GM23248 (cell line): ENCODE results near the gene LRRC7. TPM values are rescaled to one million over a fixed set of nuclear protein-coding genes. Genes with fewer than 3 reads are reported as not detected.
A peak's percentile ranks its signal among the peaks of the same experiment; 100 is the strongest.
"Not testable (repeated sequence)": the region's sequence is repeated elsewhere in the genome, so short reads cannot be mapped to it uniquely, and the experiment has no call there.

ENCODE experiments used
- DNase-seq: peaks from one replicate; pipeline ENCODE4 v3.0.0-alpha.2; 2015
- H2AFZ ChIP-seq: fragments of 200-600 bp; sonication (generic); 2 replicates; pipeline ENCODE4 v1.6.1; 2016; ENCODE audit warnings: antibody characterized with exemption
- H3F3A ChIP-seq: fragments of 200-600 bp; sonication (generic); 2 replicates; pipeline ENCODE4 v1.6.1; 2016; ENCODE audit warnings: mild to moderate bottlenecking, antibody characterized with exemption, mixed run types; ENCODE audit not compliant: insufficient read depth
- H3K27ac ChIP-seq: fragments of 200-600 bp; sonication (generic); 2 replicates; pipeline ENCODE4 v1.5.1; 2016; ENCODE audit warnings: mild to moderate bottlenecking
- H3K27me3 ChIP-seq: fragments of 200-600 bp; sonication (generic); replicated peaks from 2 replicates; pipeline ENCODE4 v1.6.1; 2016; ENCODE audit warnings: mild to moderate bottlenecking; ENCODE audit not compliant: insufficient read depth
- H3K36me3 ChIP-seq: fragments of 200-600 bp; sonication (generic); 2 replicates; pipeline ENCODE4 v1.6.1; 2016; ENCODE audit warnings: low read depth, mild to moderate bottlenecking
- H3K4me1 ChIP-seq: fragments of 200-600 bp; sonication (generic); 2 replicates; pipeline ENCODE4 v1.6.1; 2016; ENCODE audit warnings: mild to moderate bottlenecking; ENCODE audit not compliant: insufficient read depth
- H3K4me2 ChIP-seq: fragments of 200-600 bp; sonication (generic); one replicate; pipeline ENCODE4 v1.6.1; 2016; ENCODE audit warnings: mild to moderate bottlenecking; ENCODE audit not compliant: unreplicated experiment
- H3K4me3 ChIP-seq: fragments of 200-600 bp; sonication (generic); 2 replicates; pipeline ENCODE4 v1.5.1; 2016; ENCODE audit warnings: mild to moderate bottlenecking
- H3K79me2 ChIP-seq: fragments of 200-600 bp; sonication (generic); 2 replicates; pipeline ENCODE4 v1.6.1; 2016; ENCODE audit warnings: mild to moderate bottlenecking; ENCODE audit not compliant: insufficient read depth
- H3K9ac ChIP-seq: fragments of 200-600 bp; sonication (generic); 2 replicates; pipeline ENCODE4 v1.6.1; 2016; ENCODE audit warnings: mild to moderate bottlenecking
- H3K9me2 ChIP-seq: fragments of 200-600 bp; sonication (generic); 2 replicates; pipeline ENCODE4 v1.6.1; 2016; ENCODE audit warnings: mixed run types, mild to moderate bottlenecking, moderate library complexity; ENCODE audit not compliant: insufficient read depth
- H3K9me3 ChIP-seq: fragments of 200-600 bp; sonication (generic); one replicate; pipeline ENCODE4 v1.6.1; 2017; ENCODE audit warnings: low read depth
- H4K20me1 ChIP-seq: fragments of 200-600 bp; sonication (generic); 2 replicates; pipeline ENCODE4 v1.6.0; 2016; ENCODE audit not compliant: insufficient read depth
- EZH2 ChIP-seq: fragments of 200-600 bp; sonication (generic); IDR thresholded peaks from 2 replicates; pipeline ENCODE4 v1.6.1; 2018; ENCODE audit warnings: antibody characterized with exemption, mild to moderate bottlenecking; ENCODE audit not compliant: insufficient read depth, poor library complexity, severe bottlenecking
- EZH2phosphoT487 ChIP-seq: fragments of 200-600 bp; sonication (generic); IDR thresholded peaks from 2 replicates; pipeline ENCODE4 v1.6.1; 2018; ENCODE audit warnings: antibody characterized with exemption, moderate library complexity, mild to moderate bottlenecking, low read depth; ENCODE audit not compliant: insufficient read depth
- WGBS, 2 experiments: methylation state at CpG; one replicate each; pipeline ENCODE4 v1.1.6; 2015 to 2017; ENCODE audit warnings: low lambda C conversion rate in 2 of 2, low coverage in 1 of 2; ENCODE audit errors: missing lambda C conversion rate in 2 of 2; 5-methylcytosine and 5-hydroxymethylcytosine counted together
- in situ Hi-C: fragments of 300-500 bp; cut with MboI; formaldehyde crosslinking; loops from 2 replicates; pipeline ENCODE4 v1.15.0; 2020
- polyA plus RNA-seq: library from polyadenylated mRNA; unstranded; fragments of >200 nt; fragmentation: Nextera tagmentation; extraction: Ambion mirVana; gene quantifications from 2 replicates; pipeline ENCODE4 v1.2.1, GENCODE V29; 2016
- total RNA-seq: library from RNA; depleted of rRNA; stranded (reverse); fragments of >200 nt; shearing (Covaris generic); gene quantifications from 2 replicates; pipeline ENCODE4 v1.2.3, GENCODE V29; 2014

Gene LRRC7
- total and polyA plus RNA-seq, 2 experiments from 2014 or later: 0.29 TPM; not detected in 1

DNA sequence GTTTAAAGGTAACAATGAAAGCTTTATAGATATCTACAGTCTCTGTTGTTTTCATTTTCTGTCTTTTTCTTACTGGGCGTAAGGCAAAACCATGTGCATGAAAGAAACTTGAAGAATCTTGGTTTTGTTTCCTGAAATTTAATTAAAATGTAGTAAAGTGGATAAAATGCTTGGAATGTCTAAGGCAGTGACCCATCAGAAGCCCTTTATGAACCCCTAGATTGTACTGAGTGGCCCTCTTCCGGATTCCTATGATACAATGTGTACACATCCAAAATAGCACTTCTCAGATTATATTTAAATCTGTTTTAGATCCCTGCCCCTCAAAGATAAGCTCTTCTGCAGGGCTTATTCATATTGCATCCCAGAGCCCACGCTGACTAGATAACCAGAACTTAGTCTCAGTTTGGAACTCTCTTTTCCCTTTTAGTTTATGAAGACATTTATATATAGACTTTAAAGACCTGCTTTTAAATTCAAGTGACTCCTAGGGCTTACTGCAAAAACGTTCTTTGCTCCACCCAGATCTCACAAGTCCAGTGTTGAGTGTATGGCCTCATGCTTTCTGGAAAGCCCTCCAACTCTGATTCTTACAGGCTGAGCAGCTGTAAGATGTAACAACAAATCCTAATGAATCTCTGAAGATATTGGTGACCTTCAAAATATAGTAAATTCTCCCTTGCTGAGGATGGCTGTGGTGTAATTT lies 142.9 kb downstream of the LRRC7 start:
- H2AFZ ChIP-seq: peak overlapping the region; percentile 48
- H3K9ac ChIP-seq: no peak overlapping the region
- H3K4me2 ChIP-seq: peak overlapping the region; percentile 16
- DNase-seq: peak; percentile 10
- TF ChIP-seq EZH2phosphoT487: no peak
- no peak for TF ChIP-seq EZH2
- no peaks in the 10 kb centered on the region for H3K9me3 ChIP-seq
- WGBS, 2 experiments: 25 to 27% methylated on average over 4 of the region's 4 CpGs
- no peak overlapping the region for H3K27ac ChIP-seq
- H3K79me2 ChIP-seq: no peaks in the 10 kb centered on the region
- no peaks in the 10 kb centered on the region for H3K36me3 ChIP-seq
- no peak overlapping the region for H3K4me3 ChIP-seq
- H4K20me1 ChIP-seq: no peaks in the 10 kb centered on the region
- no peaks in the 10 kb centered on the region for H3F3A ChIP-seq
- in situ Hi-C loops: no loop called here
- no peaks in the 10 kb centered on the region for H3K9me2 ChIP-seq
- peaks cover 12% of the 10 kb centered on the region for H3K4me1 ChIP-seq
- no peaks in the 10 kb centered on the region for H3K27me3 ChIP-seq

DNA sequence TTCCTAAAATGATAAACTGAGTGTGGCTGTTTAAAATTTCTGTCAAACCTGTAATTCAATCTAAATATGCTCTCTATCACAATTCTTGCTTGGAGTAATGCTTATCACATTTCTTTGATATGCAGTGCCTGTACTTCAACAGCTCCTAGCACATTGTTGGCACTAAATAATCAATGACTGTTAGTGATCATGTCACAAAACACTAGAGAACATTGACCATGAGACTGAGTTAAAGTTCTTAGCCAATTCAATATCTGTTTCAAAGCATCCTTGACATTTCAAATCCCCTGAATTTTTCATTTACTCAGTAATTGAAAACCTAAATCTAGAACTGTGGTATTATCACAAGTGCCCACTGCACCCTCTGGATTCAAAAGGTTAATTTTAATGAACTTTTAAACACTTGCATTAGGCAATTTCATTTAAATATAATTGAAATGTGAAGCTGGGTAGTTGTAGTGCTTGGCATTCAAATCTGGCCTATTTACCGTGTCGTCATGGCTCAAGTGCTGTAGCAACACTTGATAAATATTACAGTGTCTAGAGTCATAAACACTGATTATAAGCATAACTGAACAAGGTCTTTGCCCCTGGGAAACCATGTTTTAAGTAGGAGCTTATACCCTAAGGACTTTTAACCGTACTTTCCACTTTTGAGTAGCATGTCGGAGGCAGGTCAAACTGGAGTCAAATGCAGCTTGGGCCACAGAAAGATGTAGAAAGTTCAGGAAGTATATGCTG lies 143.6 kb downstream of the LRRC7 start:
- Histone ChIP-seq H3K27ac (no peak overlapping the region), H2AFZ (peak overlapping the region; percentile 48; the same call in 1 of the 2 replicates), H3K36me3 (no peaks in the 10 kb centered on the region), H3K4me2 (peak overlapping the region; percentile 16), H3K4me3 (no peak overlapping the region), H3K9ac (no peak overlapping the region), H3K9me2 (no peaks in the 10 kb centered on the region), H3K79me2 (no peaks in the 10 kb centered on the region), H3F3A (no peaks in the 10 kb centered on the region), H3K9me3 (no peaks in the 10 kb centered on the region), H3K4me1 (peaks cover 12% of the 10 kb centered on the region), H3K27me3 (no peaks in the 10 kb centered on the region), H4K20me1 (no peaks in the 10 kb centered on the region)
- in situ Hi-C loops: no loop called here
- TF ChIP-seq EZH2phosphoT487 (no peak), EZH2 (no peak)
- DNase-seq: no peak
- 45 to 50% methylated on average over 4 of the region's 4 CpGs for WGBS, 2 experiments

DNA sequence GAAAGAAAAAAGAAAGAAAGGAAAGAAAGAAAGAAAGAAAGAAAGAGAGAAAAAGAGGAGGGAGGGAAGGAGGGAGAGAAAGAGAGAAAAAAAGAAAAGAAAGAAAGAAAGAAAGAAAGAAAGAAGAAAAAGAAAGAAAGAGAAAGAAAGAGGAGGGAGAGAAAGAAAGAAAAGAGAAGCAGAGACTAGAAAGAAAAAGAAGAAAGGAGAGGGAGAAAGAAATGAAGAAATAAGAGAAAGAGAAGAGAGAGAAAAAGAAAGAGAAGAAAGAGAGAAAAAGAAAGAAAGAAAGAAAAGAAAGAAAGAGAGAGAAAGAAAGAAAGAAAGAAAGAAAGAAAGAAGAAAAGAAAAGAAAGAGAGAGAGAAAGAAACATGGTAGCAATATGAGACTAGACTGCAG lies 150.1 kb downstream of the LRRC7 start:
- H3K9me2 ChIP-seq, in situ Hi-C loops: not testable (repeated sequence)

DNA sequence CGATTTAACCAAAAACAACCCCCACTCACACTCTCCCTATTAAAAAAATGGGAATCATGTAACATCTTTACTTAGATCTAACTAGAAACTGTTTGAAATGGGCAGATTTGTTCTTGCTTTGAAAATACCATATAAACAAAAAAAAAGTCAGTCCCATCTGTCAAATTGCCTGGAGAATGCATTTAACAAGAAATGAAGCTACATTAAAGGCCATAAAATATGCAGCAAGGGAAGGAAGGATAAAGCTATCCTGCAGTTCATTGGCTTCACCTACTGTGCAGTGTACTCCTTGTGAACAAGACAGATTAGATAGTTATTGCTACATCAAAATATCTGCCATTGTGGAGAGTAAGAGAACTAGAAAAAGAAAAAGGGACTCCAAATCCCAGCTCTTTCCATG lies 160.5 kb downstream of the LRRC7 start:
- TF ChIP-seq EZH2 (no peak), EZH2phosphoT487 (no peak)
- Histone ChIP-seq H2AFZ (no peak overlapping the region), H3F3A (no peaks in the 10 kb centered on the region), H3K79me2 (no peaks in the 10 kb centered on the region), H4K20me1 (no peaks in the 10 kb centered on the region), H3K27ac (no peak overlapping the region), H3K9me3 (no peaks in the 10 kb centered on the region), H3K27me3 (no peaks in the 10 kb centered on the region), H3K9ac (no peak overlapping the region), H3K36me3 (no peaks in the 10 kb centered on the region), H3K4me3 (no peak overlapping the region), H3K4me1 (no peaks in the 10 kb centered on the region), H3K4me2 (no peak overlapping the region), H3K9me2 (no peaks in the 10 kb centered on the region)
- 0 to 2% methylated on average over 1 of the region's 1 CpG for WGBS, 2 experiments
- in situ Hi-C loops: loop anchor here (25.0 kb wide), 1 partner anchor 1266 kb away; no protein-coding TSS in a partner anchor
- DNase-seq: no peak

More for the DNA sequence above, 150.1 kb downstream of the LRRC7 start:
- H3K9me3 ChIP-seq, H3K9ac ChIP-seq, DNase-seq, H3K27me3 ChIP-seq, H3K4me2 ChIP-seq, H3K4me3 ChIP-seq, H3K36me3 ChIP-seq, H3F3A ChIP-seq, H3K4me1 ChIP-seq, H3K27ac ChIP-seq, H3K79me2 ChIP-seq, H4K20me1 ChIP-seq, H2AFZ ChIP-seq: not testable (repeated sequence)
